Activated CD8-positive, alpha-beta memory T cell treated with anti-CD3 and anti-CD28 coated beads, Interleukin-2, amount 50 U/mL, for 24 hours (primary cell): ENCODE measurements around the gene C5orf47.

Experiments
- DNase-seq: peaks from one replicate; pipeline ENCODE4 v3.0.0-alpha.2; 2020; ENCODE audit errors: extremely low read depth

C5orf47 gene

DNA sequence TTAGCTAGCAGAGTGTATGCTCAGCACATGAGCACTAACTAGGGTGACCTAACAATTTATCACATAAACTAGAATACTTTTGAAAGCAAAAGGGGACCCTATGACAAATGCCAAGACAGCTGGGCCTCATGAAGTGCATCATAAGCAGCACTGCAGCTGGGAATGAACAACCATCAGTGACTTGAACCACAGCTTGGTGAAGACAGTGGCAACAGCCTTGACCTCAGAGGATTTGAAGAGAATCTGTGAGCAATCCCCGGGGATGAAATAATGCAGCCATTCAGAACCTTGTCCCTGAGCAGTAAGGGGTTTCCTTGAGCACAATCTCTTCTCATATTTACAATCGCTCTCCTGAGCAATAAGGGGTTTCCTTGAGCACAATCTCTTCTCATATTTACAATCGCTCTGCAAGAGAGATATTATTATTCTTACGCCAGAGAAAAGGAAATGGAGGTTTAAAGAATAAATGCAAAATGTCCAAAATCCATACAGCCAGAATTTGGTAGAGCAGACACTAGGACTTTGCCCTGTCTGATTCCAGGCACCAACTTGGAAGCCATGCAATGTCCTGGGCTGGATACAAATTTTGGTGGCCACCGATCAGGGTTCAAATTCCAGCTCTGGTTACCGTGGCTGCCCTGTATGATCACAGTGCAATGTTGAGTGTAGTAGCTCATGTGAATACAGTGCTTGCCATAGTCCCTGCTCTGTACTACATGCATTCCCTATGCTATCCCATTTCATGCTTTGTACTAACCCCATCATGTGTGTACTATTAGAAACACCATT lies 55.7 kb downstream of the C5orf47 start:
- no peak for DNase-seq

DNA sequence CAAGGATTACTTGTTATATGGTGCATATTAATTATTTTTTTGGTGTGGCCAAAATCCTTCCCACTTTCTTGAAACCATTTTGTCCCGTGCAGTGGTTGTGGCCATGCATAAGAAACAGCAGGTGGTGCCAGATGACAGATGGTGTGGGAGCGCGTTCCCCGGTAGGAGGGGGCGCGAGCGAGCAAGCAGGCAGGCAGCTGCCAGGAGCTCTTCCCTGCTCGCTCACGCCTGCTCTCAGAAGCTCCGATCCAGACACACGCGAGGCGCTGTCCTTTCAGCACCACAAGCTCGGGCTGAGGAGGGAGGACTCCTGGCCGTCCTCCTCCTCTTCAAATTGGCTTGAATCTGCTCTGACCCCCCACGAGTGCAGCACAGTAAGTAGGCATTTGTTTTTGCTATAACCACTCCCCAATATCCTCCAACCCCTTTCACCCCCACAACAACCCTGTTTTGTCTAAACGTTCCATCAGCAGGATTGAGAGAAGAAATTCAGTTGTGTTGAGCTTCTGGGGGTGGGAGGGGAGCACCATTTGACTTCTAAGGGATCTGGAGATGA lies 56.6 kb downstream of the C5orf47 start, which contains the start of gene NSG2:
Gene NSG2, plus strand, starts transcription at position 237 of the 556 bp plus-strand sequence. CDS start 1,050 bp downstream, outside the sequence.
- no peak for DNase-seq

DNA sequence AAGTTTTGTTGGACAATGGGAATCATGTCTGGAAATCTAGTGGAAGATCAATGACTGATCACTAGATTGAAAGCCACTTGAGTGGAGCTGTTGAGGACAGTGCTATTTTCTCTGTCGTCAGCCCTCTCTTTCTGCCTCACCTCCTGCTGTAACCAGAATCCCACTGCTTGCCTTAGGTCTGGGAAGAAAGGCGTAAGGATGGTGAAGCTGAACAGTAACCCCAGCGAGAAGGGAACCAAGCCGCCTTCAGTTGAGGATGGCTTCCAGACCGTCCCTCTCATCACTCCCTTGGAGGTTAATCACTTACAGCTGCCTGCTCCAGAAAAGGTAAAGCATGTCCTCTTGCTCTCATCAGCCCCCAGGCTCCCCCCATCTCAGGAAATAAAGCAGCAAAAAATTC lies 57.6 kb downstream of the C5orf47 start:
- no peak for DNase-seq

DNA sequence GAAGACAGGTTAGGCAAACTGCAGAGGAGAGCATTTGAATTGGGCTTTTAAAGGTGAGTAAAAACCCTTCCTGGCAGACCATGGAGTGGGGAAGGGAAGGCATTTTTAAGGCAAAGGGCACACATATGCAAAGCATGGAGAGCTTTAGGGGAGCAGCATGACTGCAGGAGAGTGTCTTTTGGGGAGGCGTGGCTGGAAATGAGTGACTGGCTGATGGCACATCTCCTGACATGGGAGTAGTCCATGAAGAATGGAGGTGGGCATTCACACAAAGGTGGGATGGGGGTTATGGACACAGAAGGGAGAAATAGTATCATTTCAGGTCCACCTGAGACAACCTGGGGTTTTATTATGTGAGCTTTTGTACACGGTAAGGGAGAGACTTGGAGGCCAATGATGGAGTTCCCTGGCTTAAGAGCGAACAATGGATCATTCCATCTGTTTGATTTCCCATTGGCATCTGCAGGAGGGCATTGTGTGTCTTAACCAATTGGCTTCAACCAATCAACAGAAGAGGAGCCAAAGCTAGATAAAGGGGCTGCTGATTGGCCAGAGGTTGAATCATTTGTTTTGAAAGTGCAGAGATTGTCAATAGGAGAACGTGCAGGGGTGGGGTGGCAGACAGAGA lies 58.6 kb downstream of the C5orf47 start:
- DNase-seq: no peak

DNA sequence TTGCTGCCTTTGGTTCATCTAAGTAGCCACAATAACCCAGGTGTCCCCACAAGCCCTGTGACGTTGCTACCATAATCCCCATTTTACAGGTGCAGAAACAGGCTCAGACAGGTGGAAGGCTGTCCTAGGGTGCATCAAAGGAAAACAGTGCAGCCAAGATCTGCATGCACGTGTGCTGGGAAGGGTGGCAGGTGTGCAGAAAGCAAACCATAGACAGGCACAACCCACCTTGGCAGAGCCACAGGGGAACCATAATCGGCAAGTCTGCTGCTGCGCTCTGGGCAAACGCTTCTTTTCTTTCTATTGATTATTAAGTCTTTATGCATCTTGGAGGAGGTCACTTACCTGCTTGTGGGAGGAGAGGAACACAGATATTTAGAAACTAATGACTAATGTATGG lies 63.7 kb downstream of the C5orf47 start:
- DNase-seq: no peak

DNA sequence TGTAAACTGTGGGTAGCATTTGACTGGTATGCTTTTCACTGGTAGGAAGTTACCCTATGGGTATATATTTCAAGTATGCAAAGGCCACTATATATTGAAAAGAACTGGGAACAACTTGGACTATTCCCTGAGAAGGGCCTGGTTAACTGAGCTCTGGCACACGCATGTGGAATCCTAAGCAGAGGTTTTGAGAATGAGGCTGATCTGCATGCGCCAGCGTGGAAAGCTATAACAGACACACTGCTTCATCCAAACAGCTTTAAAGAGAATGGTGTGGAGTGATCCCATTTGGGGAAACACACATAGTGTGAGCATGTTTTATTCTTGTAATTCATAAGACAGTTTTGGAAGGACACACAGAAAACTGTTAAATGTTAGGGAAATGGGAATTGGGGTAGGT lies 64.9 kb downstream of the C5orf47 start:
- DNase-seq: no peak
